Parathyroid adenoma (tissue), 2 donors: ENCODE data around the gene SEMA3F.

Experiments used
- H2AFZ ChIP-seq: fragments of 300-600 bp; sonication (generic); one replicate; pipeline ENCODE4 v1.7.0; 2017; ENCODE audit warnings: antibody characterized with exemption, mild to moderate bottlenecking
- H3K27ac ChIP-seq: fragments of 300-600 bp; sonication (generic); one replicate; pipeline ENCODE4 v1.7.0; 2017
- H3K27me3 ChIP-seq: fragments of 300-600 bp; sonication (generic); one replicate; pipeline ENCODE4 v1.7.0; 2017; ENCODE audit warnings: low read length; ENCODE audit not compliant: control insufficient read depth, insufficient read depth
- H3K36me3 ChIP-seq: fragments of 300-600 bp; sonication (generic); one replicate; pipeline ENCODE4 v1.7.0; 2017; ENCODE audit warnings: low read length; ENCODE audit not compliant: control insufficient read depth, insufficient read depth
- H3K4me1 ChIP-seq: fragments of 300-600 bp; sonication (generic); one replicate; pipeline ENCODE4 v1.7.0; 2017; ENCODE audit warnings: control low read depth
- H3K4me2 ChIP-seq: fragments of 300-600 bp; sonication (generic); one replicate; pipeline ENCODE4 v1.7.0; 2017; ENCODE audit warnings: low read length
- H3K4me3 ChIP-seq: fragments of 300-600 bp; sonication (generic); one replicate; pipeline ENCODE4 v1.7.0; 2017; ENCODE audit warnings: low read depth, low read length
- H3K79me2 ChIP-seq: fragments of 300-600 bp; sonication (generic); one replicate; pipeline ENCODE4 v1.7.0; 2017; ENCODE audit warnings: control low read depth
- H3K9ac ChIP-seq: fragments of 300-600 bp; sonication (generic); one replicate; pipeline ENCODE4 v1.7.0; 2017; ENCODE audit warnings: mild to moderate bottlenecking
- H3K9me3 ChIP-seq: fragments of 300-600 bp; sonication (generic); one replicate; pipeline ENCODE4 v1.7.0; 2017; ENCODE audit warnings: low read length; ENCODE audit not compliant: control insufficient read depth
- CTCF ChIP-seq: fragments of 300-600 bp; sonication (generic); IDR thresholded peaks from one replicate; pipeline ENCODE4 v1.7.0; 2017; ENCODE audit warnings: antibody characterized with exemption, mild to moderate bottlenecking
- donor health status: primary hyperparathyroidism.

Gene SEMA3F

GRCh38 chr3:50174517-50174895, 19.4 kb downstream of the SEMA3F start:
- no peaks in the 10 kb centered on the region for H3K27me3 ChIP-seq
- no peak overlapping the region for H3K4me2 ChIP-seq
- no peak overlapping the region for H2AFZ ChIP-seq
- no peak overlapping the region for H3K4me3 ChIP-seq
- H3K9me3 ChIP-seq: no peaks in the 10 kb centered on the region
- H3K36me3 ChIP-seq: no peaks in the 10 kb centered on the region
- peaks cover 12% of the 10 kb centered on the region for H3K4me1 ChIP-seq
- TF ChIP-seq CTCF: no peak
- H3K79me2 ChIP-seq: no peaks in the 10 kb centered on the region
- H3K27ac ChIP-seq: no peak overlapping the region
- H3K9ac ChIP-seq: no peak overlapping the region

- H3K9ac ChIP-seq: no peak overlapping the region
- H3K27ac ChIP-seq: no peak overlapping the region
- H3K9me3 ChIP-seq: no peaks in the 10 kb centered on the region
- H3K4me2 ChIP-seq: no peak overlapping the region
- no peaks in the 10 kb centered on the region for H3K27me3 ChIP-seq
- peaks cover 15% of the 10 kb centered on the region for H3K4me1 ChIP-seq
- no peak overlapping the region for H2AFZ ChIP-seq
- no peaks in the 10 kb centered on the region for H3K79me2 ChIP-seq
- no peak overlapping the region for H3K4me3 ChIP-seq
- TF ChIP-seq CTCF: no peak
- H3K36me3 ChIP-seq: no peaks in the 10 kb centered on the region
These were observed 19.9 kb downstream of the SEMA3F start for GRCh38 chr3:50174947-50175524.

GRCh38 chr3:50177346-50177745, 22.2 kb downstream of the SEMA3F start:
- Histone ChIP-seq H3K4me1 (peaks cover 9% of the 10 kb centered on the region), H3K27me3 (no peaks in the 10 kb centered on the region), H3K36me3 (no peaks in the 10 kb centered on the region), H3K9ac (no peak overlapping the region), H3K79me2 (no peaks in the 10 kb centered on the region), H2AFZ (no peak overlapping the region), H3K27ac (no peak overlapping the region), H3K9me3 (no peaks in the 10 kb centered on the region), H3K4me2 (no peak overlapping the region), H3K4me3 (no peak overlapping the region)
- no peak for TF ChIP-seq CTCF

GRCh38 chr3:50179710-50180109, 24.6 kb downstream of the SEMA3F start:
- H3K4me2 ChIP-seq: no peak overlapping the region
- H3K4me1 ChIP-seq: peaks cover 9% of the 10 kb centered on the region
- H3K79me2 ChIP-seq: no peaks in the 10 kb centered on the region
- no peaks in the 10 kb centered on the region for H3K27me3 ChIP-seq
- H3K4me3 ChIP-seq: no peak overlapping the region
- no peak overlapping the region for H3K27ac ChIP-seq
- no peaks in the 10 kb centered on the region for H3K9me3 ChIP-seq
- no peaks in the 10 kb centered on the region for H3K36me3 ChIP-seq
- TF ChIP-seq CTCF: no peak
- H2AFZ ChIP-seq: no peak overlapping the region
- no peak overlapping the region for H3K9ac ChIP-seq

GRCh38 chr3:50181985-50182384, 26.9 kb downstream of the SEMA3F start:
- Histone ChIP-seq H3K9ac (no peak overlapping the region), H3K9me3 (no peaks in the 10 kb centered on the region), H3K27me3 (no peaks in the 10 kb centered on the region), H3K4me1 (peaks cover 9% of the 10 kb centered on the region), H3K36me3 (no peaks in the 10 kb centered on the region), H3K4me3 (no peak overlapping the region), H3K27ac (no peak overlapping the region), H2AFZ (no peak overlapping the region), H3K4me2 (no peak overlapping the region), H3K79me2 (no peaks in the 10 kb centered on the region)
- TF ChIP-seq CTCF: no peak
